ENCODE data around the gene KRT37.
"Not testable (repeated sequence)": the region's sequence is repeated elsewhere in the genome, so short reads cannot be mapped to it uniquely, and the experiment has no call there.

Gene KRT37

DNA sequence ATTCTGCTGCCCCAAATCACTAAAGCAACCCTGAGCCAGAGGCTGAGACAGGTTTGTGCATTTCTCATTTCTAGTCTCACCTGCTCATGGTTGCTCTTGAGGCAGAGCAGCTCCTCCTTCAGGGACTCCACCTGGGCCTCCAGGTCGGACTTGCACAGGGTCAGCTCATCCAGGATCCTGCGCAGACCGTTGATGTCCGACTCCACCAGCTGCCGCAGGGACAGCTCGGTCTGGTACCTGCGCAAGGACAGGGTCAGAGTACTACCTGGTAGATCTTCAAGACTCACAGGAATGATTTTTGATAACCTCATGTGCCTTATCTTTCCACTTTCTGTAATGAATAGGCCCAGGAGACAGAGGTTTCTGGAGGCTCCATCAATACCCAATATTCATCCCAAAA lies 28.0 kb downstream of the KRT37 start:
- Histone ChIP-seq H3K36me3 (ENCODE audit: insufficient read depth, low read length) (no peaks in the 10 kb centered on the region), H3K9me2 (ENCODE audit: low read depth, low read length) (no peaks in the 10 kb centered on the region), H3K27ac (ENCODE audit: low read depth, low read length, poor library complexity, severe bottlenecking) (no peak overlapping the region), H3K4me2 (ENCODE audit: low read length) (no peak overlapping the region), H2AFZ (ENCODE audit: low read length) (no peak overlapping the region), H3K27me3 (ENCODE audit: insufficient read depth, low read length) (no peaks in the 10 kb centered on the region), H3K4me1 (ENCODE audit: insufficient read depth, low read length, severe bottlenecking) (no peaks in the 10 kb centered on the region), H3K79me2 (ENCODE audit: insufficient read depth, low read length) (no peaks in the 10 kb centered on the region), H4K20me1 (ENCODE audit: insufficient read depth, low read length) (no peaks in the 10 kb centered on the region), H3K4me3 (ENCODE audit: low read depth, low read length, poor library complexity, severe bottlenecking) (no peak overlapping the region), H3F3A (ENCODE audit: insufficient read depth, low read length) (no peaks in the 10 kb centered on the region), H3K9me3 (ENCODE audit: low read length) (no peaks in the 10 kb centered on the region), H3K9ac (ENCODE audit: low read length) (no peak overlapping the region)
- no peak for TF ChIP-seq EZH2 (IDR thresholded peaks at IDR 0.05; ENCODE audit: borderline replicate concordance, low read length)
- TF ChIP-seq, protein P1, sequence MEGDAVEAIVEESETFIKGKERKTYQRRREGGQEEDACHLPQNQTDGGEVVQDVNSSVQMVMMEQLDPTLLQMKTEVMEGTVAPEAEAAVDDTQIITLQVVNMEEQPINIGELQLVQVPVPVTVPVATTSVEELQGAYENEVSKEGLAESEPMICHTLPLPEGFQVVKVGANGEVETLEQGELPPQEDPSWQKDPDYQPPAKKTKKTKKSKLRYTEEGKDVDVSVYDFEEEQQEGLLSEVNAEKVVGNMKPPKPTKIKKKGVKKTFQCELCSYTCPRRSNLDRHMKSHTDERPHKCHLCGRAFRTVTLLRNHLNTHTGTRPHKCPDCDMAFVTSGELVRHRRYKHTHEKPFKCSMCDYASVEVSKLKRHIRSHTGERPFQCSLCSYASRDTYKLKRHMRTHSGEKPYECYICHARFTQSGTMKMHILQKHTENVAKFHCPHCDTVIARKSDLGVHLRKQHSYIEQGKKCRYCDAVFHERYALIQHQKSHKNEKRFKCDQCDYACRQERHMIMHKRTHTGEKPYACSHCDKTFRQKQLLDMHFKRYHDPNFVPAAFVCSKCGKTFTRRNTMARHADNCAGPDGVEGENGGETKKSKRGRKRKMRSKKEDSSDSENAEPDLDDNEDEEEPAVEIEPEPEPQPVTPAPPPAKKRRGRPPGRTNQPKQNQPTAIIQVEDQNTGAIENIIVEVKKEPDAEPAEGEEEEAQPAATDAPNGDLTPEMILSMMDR (IDR thresholded peaks at IDR 0.05; ENCODE audit: low read length): no peak

- no peaks in the 10 kb centered on the region for H3K9me3 ChIP-seq (ENCODE audit: low read length)
- H3K27me3 ChIP-seq (ENCODE audit: insufficient read depth, low read length): no peaks in the 10 kb centered on the region
- H3K79me2 ChIP-seq (ENCODE audit: insufficient read depth, low read length): no peaks in the 10 kb centered on the region
- H3K27ac ChIP-seq (ENCODE audit: low read depth, low read length, poor library complexity, severe bottlenecking): no peak overlapping the region
- no peaks in the 10 kb centered on the region for H3K9me2 ChIP-seq (ENCODE audit: low read depth, low read length)
- H3K9ac ChIP-seq (ENCODE audit: low read length): no peak overlapping the region
- no peaks in the 10 kb centered on the region for H3K4me1 ChIP-seq (ENCODE audit: insufficient read depth, low read length, severe bottlenecking)
- H3F3A ChIP-seq (ENCODE audit: insufficient read depth, low read length): no peaks in the 10 kb centered on the region
- no peak overlapping the region for H3K4me3 ChIP-seq (ENCODE audit: low read depth, low read length, poor library complexity, severe bottlenecking)
- H2AFZ ChIP-seq (ENCODE audit: low read length): no peak overlapping the region
- no peaks in the 10 kb centered on the region for H3K36me3 ChIP-seq (ENCODE audit: insufficient read depth, low read length)
- H3K4me2 ChIP-seq (ENCODE audit: low read length): no peak overlapping the region
- H4K20me1 ChIP-seq (ENCODE audit: insufficient read depth, low read length): no peaks in the 10 kb centered on the region
- no peak for TF ChIP-seq EZH2 (IDR thresholded peaks at IDR 0.05; ENCODE audit: borderline replicate concordance, low read length)
- TF ChIP-seq, protein P1 (IDR thresholded peaks at IDR 0.05; ENCODE audit: low read length): no peak
Measured at GRCh38 chr17:41395611-41396010, 28.8 kb downstream of the KRT37 start.

GRCh38 chr17:41395044-41395443 lies 29.3 kb downstream of the KRT37 start:
- H2AFZ ChIP-seq (ENCODE audit: low read length); H3K9ac ChIP-seq (ENCODE audit: low read length); H3K9me3 ChIP-seq (ENCODE audit: low read length); H3K27me3 ChIP-seq (ENCODE audit: insufficient read depth, low read length); H3K9me2 ChIP-seq (ENCODE audit: low read depth, low read length); H4K20me1 ChIP-seq (ENCODE audit: insufficient read depth, low read length); H3K4me2 ChIP-seq (ENCODE audit: low read length); H3K4me1 ChIP-seq (ENCODE audit: insufficient read depth, low read length, severe bottlenecking); H3K79me2 ChIP-seq (ENCODE audit: insufficient read depth, low read length); H3K4me3 ChIP-seq (ENCODE audit: low read depth, low read length, poor library complexity, severe bottlenecking); H3F3A ChIP-seq (ENCODE audit: insufficient read depth, low read length); H3K27ac ChIP-seq (ENCODE audit: low read depth, low read length, poor library complexity, severe bottlenecking); H3K36me3 ChIP-seq (ENCODE audit: insufficient read depth, low read length): not testable (repeated sequence)

- Histone ChIP-seq H3F3A (ENCODE audit: insufficient read depth, low read length) (no peaks in the 10 kb centered on the region), H2AFZ (ENCODE audit: low read length) (no peak overlapping the region), H4K20me1 (ENCODE audit: insufficient read depth, low read length) (no peaks in the 10 kb centered on the region), H3K79me2 (ENCODE audit: insufficient read depth, low read length) (no peaks in the 10 kb centered on the region), H3K27me3 (ENCODE audit: insufficient read depth, low read length) (no peaks in the 10 kb centered on the region), H3K36me3 (ENCODE audit: insufficient read depth, low read length) (no peaks in the 10 kb centered on the region), H3K9me3 (ENCODE audit: low read length) (no peaks in the 10 kb centered on the region), H3K4me3 (ENCODE audit: low read depth, low read length, poor library complexity, severe bottlenecking) (no peak overlapping the region), H3K27ac (ENCODE audit: low read depth, low read length, poor library complexity, severe bottlenecking) (no peak overlapping the region), H3K4me2 (ENCODE audit: low read length) (no peak overlapping the region), H3K9me2 (ENCODE audit: low read depth, low read length) (no peaks in the 10 kb centered on the region), H3K9ac (ENCODE audit: low read length) (no peak overlapping the region), H3K4me1 (ENCODE audit: insufficient read depth, low read length, severe bottlenecking) (no peaks in the 10 kb centered on the region)
- TF ChIP-seq, protein P1 (IDR thresholded peaks at IDR 0.05; ENCODE audit: low read length): no peak
- TF ChIP-seq EZH2 (IDR thresholded peaks at IDR 0.05; ENCODE audit: borderline replicate concordance, low read length): no peak
Measured at GRCh38 chr17:41394254-41394996, 30.0 kb downstream of the KRT37 start.
